ENCODE data around the gene CDK15.

- TF ChIP-seq FOSL1 (IDR thresholded peaks at IDR 0.05; ENCODE audit: low read depth) (no peak), CTCF (IDR thresholded peaks at IDR 0.05 in 2 of 3, conservative IDR thresholded peaks at IDR 0.05 in 1 of 3; ENCODE audit: borderline replicate concordance in 1 of 3, insufficient read depth in 1 of 3, low read depth in 2 of 3, low read length in 2 of 3) (no peak), MAX (IDR thresholded peaks at IDR 0.05) (no peak), SP1 (IDR thresholded peaks at IDR 0.05; ENCODE audit: low read depth) (no peak), YY1 (IDR thresholded peaks at IDR 0.05; ENCODE audit: extremely low read depth, insufficient replicate concordance, low read depth, low read length) (no peak), EZH2 (IDR thresholded peaks at IDR 0.05) (no peak), TCF7L2 (IDR thresholded peaks at IDR 0.05; ENCODE audit: borderline replicate concordance, extremely low read depth, insufficient read depth, insufficient read length) (peak; percentile 18), POLR2A (IDR thresholded peaks at IDR 0.05; ENCODE audit: borderline replicate concordance, extremely low read depth, insufficient read depth, insufficient read length) (no peak), JUND (IDR thresholded peaks at IDR 0.05) (no peak), POLR2AphosphoS5 (IDR thresholded peaks at IDR 0.05; ENCODE audit: low read depth, low read length) (no peak), SIN3A (IDR thresholded peaks at IDR 0.05; ENCODE audit: low read depth) (no peak), SRF (IDR thresholded peaks at IDR 0.05; ENCODE audit: low read depth) (no peak), REST (IDR thresholded peaks at IDR 0.05; ENCODE audit: low read depth) (no peak), CEBPB (IDR thresholded peaks at IDR 0.05; ENCODE audit: low read depth) (no peak)
Observed at GRCh38 chr2:201891676-201892075, 85.3 kb downstream of the CDK15 start.

Data from HCT116 (cell line).